ENCODE measurements around the gene PARP16.

The PARP16 gene

DNA sequence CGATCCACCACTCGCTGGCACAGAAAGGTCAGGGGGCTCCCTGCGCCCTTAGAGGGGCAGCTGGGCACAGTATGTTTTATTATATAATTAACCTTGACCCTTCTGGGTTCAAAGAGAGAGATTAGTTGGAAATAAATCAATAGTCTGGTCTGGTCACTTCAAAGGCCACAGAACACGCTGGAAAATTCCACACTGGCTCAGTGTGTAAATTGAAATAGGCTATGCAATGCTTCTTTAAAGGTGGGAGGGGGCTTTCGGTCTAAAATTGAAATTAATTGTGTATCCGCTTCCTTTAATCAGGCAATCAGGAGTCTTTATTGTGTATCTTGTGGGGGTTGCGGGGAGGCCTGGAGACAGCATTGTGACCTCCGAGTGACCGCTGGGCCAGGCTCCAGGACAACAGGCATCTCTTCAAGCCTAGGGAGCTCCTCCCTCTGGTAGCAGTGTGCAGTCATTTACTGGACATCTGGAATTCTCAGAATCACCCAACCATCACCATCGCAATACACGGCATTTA lies 25.8 kb upstream of the PARP16 start:
- Histone ChIP-seq H3K27me3 (ENCODE audit: insufficient read depth, low read depth) (no peaks in the 10 kb centered on the region), H3K27ac (no peak overlapping the region), H3K9ac (no peak overlapping the region), H3K4me2 (no peak overlapping the region), H3K79me2 (ENCODE audit: insufficient read depth, low read depth) (no peaks in the 10 kb centered on the region), H2AFZ (ENCODE audit: low read depth) (no peak overlapping the region), H3K4me1 (ENCODE audit: low read depth, poor library complexity, severe bottlenecking) (no peaks in the 10 kb centered on the region), H3K36me3 (ENCODE audit: insufficient read depth) (no peaks in the 10 kb centered on the region), H4K20me1 (ENCODE audit: insufficient read depth) (no peaks in the 10 kb centered on the region), H3K4me3 (IDR thresholded peaks at IDR 0.05; ENCODE audit: insufficient read depth, low read depth, low read length) (no peak overlapping the region)
- TF ChIP-seq, protein P1, sequence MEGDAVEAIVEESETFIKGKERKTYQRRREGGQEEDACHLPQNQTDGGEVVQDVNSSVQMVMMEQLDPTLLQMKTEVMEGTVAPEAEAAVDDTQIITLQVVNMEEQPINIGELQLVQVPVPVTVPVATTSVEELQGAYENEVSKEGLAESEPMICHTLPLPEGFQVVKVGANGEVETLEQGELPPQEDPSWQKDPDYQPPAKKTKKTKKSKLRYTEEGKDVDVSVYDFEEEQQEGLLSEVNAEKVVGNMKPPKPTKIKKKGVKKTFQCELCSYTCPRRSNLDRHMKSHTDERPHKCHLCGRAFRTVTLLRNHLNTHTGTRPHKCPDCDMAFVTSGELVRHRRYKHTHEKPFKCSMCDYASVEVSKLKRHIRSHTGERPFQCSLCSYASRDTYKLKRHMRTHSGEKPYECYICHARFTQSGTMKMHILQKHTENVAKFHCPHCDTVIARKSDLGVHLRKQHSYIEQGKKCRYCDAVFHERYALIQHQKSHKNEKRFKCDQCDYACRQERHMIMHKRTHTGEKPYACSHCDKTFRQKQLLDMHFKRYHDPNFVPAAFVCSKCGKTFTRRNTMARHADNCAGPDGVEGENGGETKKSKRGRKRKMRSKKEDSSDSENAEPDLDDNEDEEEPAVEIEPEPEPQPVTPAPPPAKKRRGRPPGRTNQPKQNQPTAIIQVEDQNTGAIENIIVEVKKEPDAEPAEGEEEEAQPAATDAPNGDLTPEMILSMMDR (conservative IDR thresholded peaks at IDR 0.05; ENCODE audit: low read depth, low read length) = no peak

DNA sequence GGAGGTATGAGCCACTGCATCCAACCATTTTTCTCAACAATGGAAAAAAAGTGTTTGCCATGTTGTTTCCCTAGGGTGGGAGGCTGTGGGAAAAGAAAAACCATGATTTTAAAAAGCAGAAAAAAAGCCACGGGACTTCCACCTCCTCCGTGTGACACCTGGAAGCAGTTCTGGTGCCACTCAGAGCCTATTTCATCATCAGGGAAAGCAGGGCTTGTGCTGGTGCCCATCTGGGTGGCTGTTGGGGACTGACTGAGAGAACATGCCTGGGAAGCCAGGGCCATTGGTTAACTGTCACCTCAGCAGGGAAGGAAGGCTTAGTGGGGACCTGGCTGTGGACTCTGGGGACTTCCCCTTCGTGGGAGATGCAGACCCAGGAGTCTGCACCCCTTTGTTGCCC lies 25.1 kb upstream of the PARP16 start:
- TF ChIP-seq, protein P1 (conservative IDR thresholded peaks at IDR 0.05; ENCODE audit: low read depth, low read length) = no peak
- H3K27me3 ChIP-seq (ENCODE audit: insufficient read depth, low read depth) = no peaks in the 10 kb centered on the region

DNA sequence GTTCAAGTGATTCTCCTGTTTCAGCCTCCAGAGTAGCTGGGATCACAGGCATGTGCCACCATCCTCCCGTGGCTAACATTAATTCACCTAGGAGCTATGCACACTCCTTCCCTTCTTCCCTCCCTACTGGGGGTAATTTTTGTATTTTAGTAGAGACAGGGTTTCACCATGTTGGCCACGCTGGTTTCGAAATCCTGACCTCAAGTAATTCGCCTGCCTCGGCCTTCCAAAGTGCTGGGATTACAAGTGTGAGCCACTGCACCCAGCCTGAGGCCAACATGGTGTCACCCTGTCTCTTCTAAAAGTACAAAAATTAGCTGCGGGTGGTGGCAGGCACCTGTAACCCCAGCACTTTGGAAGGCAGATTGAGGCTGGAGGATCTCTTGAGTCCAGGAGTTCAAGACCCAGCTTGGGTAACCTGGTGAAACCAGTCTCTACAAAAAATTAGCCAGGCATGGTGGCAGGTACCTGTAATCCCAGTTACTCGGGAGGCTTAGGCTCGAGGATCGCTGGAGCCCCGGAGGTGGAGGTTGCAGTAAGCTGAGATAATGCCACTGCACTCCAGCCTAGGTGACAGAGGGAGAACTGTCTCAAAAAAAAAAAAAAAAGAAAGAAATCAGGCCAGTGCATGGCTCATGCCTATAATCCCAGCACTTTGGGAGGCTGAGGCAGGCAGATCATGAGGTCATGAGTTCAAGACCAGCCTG lies 23.9 kb upstream of the PARP16 start:
- H3K4me1 ChIP-seq (ENCODE audit: low read depth, poor library complexity, severe bottlenecking) = peaks cover 12% of the 10 kb centered on the region
- no peak overlapping the region for H3K4me3 ChIP-seq (IDR thresholded peaks at IDR 0.05; ENCODE audit: insufficient read depth, low read depth, low read length)
- H2AFZ ChIP-seq (ENCODE audit: low read depth) = no peak overlapping the region
- no peaks in the 10 kb centered on the region for H3K79me2 ChIP-seq (ENCODE audit: insufficient read depth, low read depth)
- no peaks in the 10 kb centered on the region for H4K20me1 ChIP-seq (ENCODE audit: insufficient read depth)
- H3K9ac ChIP-seq = no peak overlapping the region
- no peak overlapping the region for H3K4me2 ChIP-seq
- H3K27me3 ChIP-seq (ENCODE audit: insufficient read depth, low read depth) = no peaks in the 10 kb centered on the region
- TF ChIP-seq, protein P1 (conservative IDR thresholded peaks at IDR 0.05; ENCODE audit: low read depth, low read length) = no peak
- no peaks in the 10 kb centered on the region for H3K36me3 ChIP-seq (ENCODE audit: insufficient read depth)
- no peak overlapping the region for H3K27ac ChIP-seq

More for the DNA sequence above, 25.1 kb upstream of the PARP16 start:
- Histone ChIP-seq H3K4me2 (no peak overlapping the region), H3K36me3 (ENCODE audit: insufficient read depth) (no peaks in the 10 kb centered on the region), H3K27ac (no peak overlapping the region), H2AFZ (ENCODE audit: low read depth) (no peak overlapping the region), H3K9ac (no peak overlapping the region), H3K4me1 (ENCODE audit: low read depth, poor library complexity, severe bottlenecking) (peaks cover 1% of the 10 kb centered on the region), H4K20me1 (ENCODE audit: insufficient read depth) (no peaks in the 10 kb centered on the region), H3K4me3 (IDR thresholded peaks at IDR 0.05; ENCODE audit: insufficient read depth, low read depth, low read length) (no peak overlapping the region), H3K79me2 (ENCODE audit: insufficient read depth, low read depth) (no peaks in the 10 kb centered on the region)

DNA sequence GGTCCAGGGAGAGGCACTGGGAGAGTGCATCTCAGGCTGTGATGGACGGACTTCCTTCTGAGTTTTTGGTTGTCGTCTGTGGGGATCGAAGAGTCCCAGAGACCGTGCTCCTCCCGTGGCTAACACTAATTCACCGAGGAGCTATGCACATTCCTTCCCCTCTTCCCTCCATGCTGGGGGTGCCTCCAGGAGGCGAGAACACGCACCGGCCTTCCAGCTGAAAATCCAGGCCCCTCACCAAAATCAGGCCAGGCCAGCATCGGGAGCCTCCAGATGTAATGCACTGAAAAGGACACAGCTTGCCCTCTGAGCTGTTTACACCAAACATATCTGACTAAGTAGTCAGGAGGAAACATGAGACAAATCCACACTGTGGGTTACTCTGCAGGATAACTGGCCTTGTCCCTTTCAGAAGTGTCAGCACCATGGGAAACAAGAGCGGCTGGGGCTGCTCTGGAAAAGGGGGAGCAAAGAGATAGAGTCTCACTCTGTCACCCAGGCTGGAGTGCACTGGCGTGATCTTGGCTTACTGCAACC lies 23.3 kb upstream of the PARP16 start:
- H3K36me3 ChIP-seq (ENCODE audit: insufficient read depth) = no peaks in the 10 kb centered on the region
- no peak overlapping the region for H2AFZ ChIP-seq (ENCODE audit: low read depth)
- no peak overlapping the region for H3K4me3 ChIP-seq (IDR thresholded peaks at IDR 0.05; ENCODE audit: insufficient read depth, low read depth, low read length)
- H3K9ac ChIP-seq = no peak overlapping the region
- no peaks in the 10 kb centered on the region for H3K27me3 ChIP-seq (ENCODE audit: insufficient read depth, low read depth)
- no peaks in the 10 kb centered on the region for H4K20me1 ChIP-seq (ENCODE audit: insufficient read depth)
- H3K79me2 ChIP-seq (ENCODE audit: insufficient read depth, low read depth) = no peaks in the 10 kb centered on the region
- no peak overlapping the region for H3K4me2 ChIP-seq
- H3K27ac ChIP-seq = no peak overlapping the region
- H3K4me1 ChIP-seq (ENCODE audit: low read depth, poor library complexity, severe bottlenecking) = peaks cover 18% of the 10 kb centered on the region
- TF ChIP-seq, protein P1 (conservative IDR thresholded peaks at IDR 0.05; ENCODE audit: low read depth, low read length) = no peak

Data from KMS-11 (cell line).